NCI-H82 (cell line): ENCODE measurements around the gene FAM151B.
"Not testable (repeated sequence)": the region's sequence is repeated elsewhere in the genome, so short reads cannot be mapped to it uniquely, and the experiment has no call there.

ENCODE experiments used
- DNase-seq: peaks from one replicate; lab custom pipeline; 2025; lab: John Stamatoyannopoulos, UW

FAM151B gene

DNA sequence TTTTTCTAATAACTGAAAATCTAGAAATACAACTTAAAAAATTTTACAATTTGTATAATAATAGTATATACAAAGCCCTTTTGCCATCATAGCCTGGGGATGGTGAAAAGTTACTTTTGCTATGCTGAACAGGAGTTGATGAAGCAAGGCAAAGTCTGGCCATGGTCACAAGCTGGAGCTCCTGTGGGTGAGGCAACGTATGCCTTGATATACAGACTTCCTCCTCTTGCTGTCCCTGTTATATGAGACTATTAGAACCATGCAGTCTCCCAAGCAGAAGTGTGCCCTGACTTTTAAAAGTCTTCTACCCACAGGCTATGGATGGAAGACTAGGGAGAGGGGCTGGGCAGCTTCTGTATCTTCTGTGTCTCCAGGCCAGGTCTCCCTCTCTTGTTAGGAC lies 15.7 kb downstream of the FAM151B start:
- no peak for DNase-seq

DNA sequence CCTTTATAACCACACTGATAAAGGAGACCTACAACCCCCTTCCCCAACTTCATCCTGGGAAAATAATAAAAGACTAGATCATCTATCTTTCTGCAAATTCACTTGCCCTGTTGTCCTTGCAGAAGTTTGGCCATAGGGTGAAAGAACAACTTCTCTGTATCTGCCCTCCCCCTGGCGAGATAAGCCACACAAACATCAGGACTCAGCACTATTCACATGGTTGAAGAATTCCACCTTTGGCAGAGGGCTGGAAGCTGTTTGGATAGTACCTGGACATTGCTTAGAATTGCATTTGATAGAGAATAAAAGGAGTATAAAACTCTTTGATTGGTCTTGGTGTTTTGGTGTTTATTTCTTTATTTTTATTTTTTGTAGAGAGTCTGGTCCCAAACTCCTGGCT lies 16.9 kb downstream of the FAM151B start:
- no peak for DNase-seq

DNA sequence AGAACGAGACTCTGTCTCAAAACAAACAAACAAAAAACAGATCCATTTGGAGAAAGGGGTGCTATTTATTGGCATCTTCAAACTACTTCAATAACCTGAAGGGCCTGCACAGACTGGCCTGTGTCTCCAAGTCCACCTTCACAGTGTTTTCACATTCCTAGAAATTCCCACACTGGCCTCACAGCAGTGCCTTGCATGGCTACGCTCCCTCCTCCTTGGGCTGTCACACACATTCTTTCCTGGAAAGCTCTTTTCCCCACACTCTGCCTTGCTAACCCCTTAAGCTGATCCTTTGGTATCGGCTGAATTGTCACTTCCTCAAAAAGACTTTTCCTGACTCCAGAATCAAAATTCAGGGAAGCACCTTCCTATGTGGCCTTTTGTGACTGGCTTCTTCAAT lies 19.8 kb downstream of the FAM151B start:
- no peak for DNase-seq

DNA sequence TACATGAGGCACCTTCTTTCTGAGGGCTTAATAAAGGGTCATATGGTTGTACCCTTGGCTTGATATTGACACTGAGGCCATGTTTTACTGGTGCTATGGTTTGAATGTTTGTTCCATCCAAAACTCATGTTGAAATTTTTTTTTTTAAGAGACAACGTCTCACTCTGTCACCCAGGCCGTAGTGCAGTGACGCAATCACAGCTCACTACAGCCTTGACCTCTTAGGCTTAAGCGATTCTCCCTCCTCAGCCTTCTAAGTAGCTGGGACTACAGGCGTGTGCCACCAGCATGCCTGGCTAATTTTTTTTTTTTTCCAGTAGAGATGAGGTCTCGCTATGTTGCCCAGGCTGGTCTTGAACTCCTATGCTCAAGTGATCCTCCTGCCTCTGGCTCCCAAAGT lies 20.9 kb downstream of the FAM151B start:
- DNase-seq = no peak

DNA sequence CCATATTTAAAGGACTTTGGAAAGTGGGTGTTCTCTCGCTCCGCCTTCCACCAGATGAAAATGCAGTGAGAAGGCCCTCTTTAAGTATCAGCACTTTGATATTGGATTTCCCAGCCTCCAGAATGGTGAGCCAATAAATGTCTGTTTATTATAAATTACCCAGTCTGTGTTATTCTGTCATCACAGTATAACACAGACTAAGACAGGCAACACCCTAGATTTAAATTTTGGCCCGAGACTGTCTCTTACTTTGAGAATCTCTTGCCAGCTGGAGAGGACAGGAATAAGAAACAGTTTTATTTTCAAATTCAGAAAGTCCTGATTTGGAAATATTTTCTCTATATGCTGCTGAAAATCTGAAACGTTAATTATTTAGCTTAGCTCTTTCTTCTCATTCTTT lies 21.5 kb downstream of the FAM151B start:
- no peak for DNase-seq

DNA sequence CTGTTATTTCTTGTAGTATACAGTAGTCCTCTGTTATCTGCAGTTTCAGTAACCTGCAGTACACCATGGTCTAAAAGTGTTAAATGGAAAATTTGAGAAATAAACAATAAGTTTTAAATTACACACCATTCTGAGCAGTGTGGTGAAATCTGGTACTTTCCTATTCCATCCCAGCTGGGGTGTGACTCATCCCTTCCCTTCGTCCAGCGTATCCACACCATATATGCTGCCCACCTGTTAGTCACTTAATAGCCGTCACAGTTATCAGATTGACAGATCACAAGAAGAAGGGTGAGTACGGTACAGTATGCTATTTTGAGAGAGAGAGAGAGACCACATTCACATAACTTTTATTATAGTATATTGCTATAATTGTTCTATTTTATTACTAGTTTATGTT lies 28.9 kb downstream of the FAM151B start:
- no peak for DNase-seq

DNA sequence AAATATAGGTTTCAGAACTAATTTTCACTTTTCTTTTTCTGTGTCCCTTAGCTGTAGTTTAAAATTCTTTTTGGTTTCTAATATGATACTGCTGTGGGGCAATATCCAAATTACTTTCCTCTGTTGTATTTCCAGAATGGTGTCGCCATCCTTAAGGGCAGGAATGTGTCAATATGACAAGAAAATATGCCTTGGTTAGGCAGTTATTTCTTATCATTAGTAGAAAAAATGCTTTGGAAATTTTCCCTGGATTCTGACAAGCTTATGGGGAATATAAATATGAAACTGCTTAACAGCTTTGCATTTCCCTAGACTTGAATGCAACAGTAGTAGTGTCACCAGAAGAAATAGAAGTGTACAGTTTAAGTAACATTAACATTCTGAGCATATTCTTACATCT lies 52.8 kb downstream of the FAM151B start:
- no peak for DNase-seq

DNA sequence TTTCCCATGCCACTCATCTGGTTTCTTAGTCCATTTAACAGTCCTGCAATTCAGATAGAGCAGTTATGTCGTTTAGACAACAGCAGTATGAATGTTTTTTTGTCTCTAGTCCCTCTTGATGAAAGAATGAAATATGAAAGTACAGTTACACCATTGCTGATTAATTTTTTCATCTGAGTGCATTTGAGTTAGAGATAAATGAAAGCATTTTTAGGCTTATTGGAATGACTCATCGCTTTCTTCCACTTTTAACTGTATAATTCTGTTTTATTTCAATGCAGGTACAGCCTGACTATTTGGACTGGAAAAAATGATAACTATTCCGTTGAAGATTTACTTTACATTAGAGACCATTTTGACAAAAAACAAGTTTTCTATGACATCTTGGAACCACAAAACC lies 53.5 kb downstream of the FAM151B start:
- DNase-seq = no peak

DNA sequence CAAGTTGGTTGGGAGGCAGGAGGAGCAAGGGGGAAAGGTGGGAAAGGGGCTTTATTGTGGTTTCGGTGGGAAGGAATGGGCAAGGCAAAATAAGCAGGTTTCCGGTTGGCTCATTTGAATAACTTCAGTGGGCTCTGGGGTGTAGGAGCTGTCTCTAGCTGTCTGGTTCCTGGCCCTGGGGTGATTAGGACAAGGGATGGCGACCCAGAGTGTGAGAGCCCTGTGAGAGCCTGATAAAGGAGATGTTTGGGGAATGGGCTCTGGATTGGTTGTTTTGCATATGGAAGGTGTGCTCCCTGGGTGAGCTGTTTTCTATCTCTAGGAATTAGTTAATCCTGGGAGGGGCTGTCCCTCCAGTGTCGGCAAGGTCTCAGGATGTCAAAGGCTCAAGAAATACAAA lies 66.7 kb downstream of the FAM151B start:
- no peak for DNase-seq

DNA sequence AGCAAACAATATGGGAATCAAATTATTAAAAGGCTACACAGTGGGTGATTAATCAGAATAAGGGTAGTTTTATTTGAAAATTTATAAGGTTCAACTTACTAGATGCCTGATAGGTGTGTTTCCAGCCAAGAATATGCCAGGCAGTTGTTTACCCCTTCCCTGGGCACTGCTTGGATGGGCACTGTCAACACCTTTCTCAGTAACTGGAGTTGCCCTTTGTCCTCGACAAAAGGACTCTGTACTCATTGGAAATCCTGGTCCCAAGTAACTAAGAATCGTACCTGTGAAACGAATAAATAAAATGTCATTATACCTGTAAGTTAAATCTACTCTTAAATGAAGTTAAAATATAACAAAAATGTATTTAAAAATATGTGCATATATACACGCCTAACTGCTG lies 67.2 kb downstream of the FAM151B start:
- DNase-seq = no peak

DNA sequence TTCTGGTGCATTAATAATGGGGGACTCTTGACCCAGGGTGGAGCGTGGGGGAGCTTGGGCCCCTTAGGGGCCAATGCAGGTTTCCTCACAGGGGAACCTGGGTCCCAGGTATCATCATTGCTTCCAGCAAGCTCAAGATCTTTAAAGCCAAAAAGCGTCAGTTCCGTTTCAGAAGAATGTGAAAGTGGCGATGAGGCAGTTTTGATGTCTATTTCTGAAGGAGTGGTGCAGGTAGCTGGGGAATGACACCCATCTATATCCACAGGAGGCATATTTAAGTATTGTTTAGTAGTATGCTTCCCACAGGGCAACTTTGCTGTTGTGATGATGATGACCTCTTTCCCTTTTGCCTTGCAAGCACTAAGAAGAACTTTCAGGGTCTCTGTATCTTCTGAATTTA lies 71.3 kb downstream of the FAM151B start:
- DNase-seq = no peak

DNA sequence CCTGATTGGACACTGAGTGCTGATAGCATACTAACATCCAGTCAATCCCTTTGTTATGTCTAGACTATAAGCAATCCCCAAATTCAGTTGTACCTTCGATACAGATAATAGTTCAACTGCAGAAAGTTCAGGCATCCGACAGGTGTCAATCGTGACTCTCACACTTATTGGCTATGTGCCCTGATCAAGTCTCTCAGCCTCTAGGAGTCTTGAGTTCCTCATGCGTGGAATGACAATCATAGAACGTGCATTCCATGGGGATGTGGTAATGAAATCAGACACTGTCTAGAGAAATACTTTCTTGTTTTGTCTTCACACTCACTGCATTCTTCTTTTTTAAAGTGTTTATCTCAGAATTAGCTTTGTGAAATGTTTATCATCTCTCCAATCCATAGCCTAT lies 77.4 kb downstream of the FAM151B start:
- no peak for DNase-seq

DNA sequence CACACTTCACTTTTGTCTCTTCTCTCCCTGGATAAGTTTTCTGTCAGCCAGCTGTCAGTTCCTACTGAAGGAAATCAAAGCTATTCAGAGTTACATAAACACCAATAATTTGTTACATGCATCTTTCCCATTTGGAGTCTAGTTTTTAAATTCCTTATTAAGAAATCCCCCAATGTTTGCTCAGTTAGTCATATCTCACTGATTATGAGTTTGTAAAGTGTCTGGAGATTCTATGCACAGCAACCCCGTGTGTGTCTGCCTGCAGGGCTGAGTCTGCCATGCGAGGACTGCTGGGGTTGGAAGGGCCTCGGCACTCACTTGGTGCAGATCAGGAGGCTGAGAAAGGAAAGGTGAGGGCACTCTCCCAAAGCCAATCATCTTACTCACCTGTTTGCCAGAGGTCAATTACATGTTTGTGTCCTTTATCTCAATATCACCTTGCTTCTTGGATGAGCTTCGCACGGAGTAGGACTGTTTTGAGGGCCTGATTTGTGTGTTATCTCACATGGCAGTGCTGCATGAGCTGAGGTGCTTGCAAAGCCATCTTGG lies 78.9 kb downstream of the FAM151B start:
- no peak for DNase-seq

DNA sequence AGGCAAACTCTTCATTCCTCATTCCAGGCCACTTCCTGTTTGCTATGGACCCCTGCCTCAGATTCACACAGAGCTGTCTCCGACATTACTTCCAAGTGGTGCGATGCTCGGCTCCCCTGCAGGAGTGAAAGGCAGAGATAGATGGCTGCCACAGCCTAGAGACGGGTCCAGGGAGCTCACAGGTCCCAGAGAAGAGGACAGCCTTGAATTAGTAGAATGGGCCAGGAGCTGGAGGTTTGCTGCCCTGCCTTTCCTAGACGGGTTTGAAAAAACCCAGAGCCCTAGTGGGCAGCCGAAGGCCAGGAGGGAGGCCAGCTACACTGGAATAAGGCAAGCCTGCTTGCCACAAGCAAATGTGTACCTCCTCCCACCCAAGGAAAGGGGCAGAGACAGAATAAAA lies 80.4 kb downstream of the FAM151B start:
- no peak for DNase-seq

DNA sequence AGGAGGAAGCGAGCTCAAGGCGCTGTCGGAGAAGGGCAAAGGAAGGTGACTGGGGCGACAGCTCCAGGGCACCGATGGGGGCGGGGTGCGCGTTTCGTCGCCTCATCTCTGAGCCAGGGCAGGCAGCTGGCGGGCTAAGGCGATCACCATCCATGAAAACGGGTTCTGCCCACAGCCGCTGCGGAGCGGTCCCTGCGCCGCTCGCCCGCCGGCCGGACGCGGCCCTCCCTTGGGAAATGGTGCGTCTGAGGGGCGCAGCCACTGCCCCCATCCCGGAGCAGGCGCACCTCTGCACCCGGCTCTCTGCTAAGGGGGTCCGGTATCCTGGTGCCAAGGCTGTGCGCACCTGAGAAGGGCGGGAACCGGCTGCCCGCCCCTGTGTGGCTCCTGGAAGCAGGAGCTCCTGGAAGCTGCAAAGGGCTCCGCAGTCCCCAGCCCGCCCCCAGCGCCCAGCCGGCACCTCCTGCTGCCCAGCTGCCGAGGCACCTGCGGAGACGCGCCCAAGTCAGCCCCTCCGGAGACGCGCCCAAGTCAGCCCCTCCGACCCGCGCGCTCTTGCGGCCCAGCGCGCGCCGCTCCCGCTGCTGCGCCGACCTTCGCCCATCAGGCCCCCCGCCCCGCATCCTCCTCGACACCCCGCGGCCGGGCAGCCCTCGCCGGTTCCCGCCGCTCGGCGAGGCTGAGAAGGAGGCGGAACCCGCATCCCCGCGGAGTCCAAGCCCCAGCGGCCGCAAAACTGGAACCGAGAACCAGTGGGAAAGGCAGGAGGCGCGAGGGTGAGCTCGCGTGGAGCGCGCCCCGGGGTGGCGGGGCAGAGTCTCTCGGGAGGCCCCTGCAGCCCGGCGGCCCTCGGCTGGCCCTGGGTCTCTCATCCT lies 81.4 kb downstream of the FAM151B start:
- DNase-seq = no peak

DNA sequence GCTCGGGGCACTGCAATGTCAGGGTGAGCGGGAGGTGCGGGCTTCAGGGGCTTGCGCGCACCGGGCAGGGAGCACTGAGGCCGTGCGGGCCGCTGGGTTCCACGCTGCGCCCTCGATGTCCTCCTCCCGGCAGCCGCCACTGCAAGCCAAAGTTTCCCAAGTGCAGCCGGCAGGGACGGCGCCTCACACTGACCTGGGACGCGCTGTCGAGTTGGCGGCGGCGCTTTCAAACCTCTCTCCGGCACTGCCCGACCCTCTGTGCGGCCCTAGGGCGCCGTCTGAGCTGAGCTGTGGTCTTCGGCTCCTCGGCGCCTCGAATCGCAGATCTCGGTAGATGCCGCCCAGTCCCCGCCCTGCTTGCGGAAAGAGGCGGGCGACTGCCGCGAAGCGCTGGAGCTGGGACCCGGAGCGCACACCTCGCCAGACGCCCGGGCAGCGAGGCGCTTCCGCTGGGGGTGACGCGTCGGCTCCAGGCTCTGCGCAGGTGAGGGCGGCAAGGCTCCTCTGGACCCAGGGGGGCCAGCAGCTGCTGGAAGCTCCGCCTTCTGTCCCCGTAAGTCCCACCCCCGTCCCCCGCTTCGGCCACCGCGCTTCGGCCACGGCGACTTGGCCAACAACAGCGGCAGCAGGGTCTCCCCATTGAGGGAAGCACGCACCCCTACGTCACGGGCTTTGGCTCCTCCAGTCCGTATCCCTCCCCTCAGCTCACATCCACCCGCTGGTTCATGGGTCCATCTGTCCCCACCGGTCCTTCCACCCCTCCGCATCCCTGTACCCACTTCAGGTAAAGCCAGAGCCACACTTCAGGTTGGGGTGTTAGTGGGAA lies 82.3 kb downstream of the FAM151B start, which contains the start of gene ANKRD34B:
ANKRD34B (minus strand) TSS at position 320 of the 826 bp plus-strand sequence. CDS start 10,261 bp downstream, outside the sequence.
- DNase-seq = peak; percentile 22

DNA sequence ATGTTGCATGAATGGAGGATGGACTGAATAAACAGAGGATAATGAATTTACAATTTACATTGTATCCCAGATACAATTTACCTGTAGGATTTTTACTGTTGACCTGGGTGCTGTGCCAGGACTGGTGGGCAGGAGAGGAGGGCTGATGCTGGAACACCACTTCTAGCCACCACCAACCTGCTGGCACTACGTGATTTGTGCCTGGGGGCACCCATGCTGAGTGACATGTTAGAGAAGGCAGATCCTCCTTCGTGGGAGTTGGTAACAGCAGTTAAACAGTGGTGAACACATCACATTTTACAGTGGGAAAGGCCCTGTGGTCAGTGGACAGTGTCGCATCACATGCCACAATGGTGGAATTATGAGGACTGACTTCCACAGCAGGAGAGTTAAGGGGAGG lies 85.2 kb downstream of the FAM151B start:
- no peak for DNase-seq

DNA sequence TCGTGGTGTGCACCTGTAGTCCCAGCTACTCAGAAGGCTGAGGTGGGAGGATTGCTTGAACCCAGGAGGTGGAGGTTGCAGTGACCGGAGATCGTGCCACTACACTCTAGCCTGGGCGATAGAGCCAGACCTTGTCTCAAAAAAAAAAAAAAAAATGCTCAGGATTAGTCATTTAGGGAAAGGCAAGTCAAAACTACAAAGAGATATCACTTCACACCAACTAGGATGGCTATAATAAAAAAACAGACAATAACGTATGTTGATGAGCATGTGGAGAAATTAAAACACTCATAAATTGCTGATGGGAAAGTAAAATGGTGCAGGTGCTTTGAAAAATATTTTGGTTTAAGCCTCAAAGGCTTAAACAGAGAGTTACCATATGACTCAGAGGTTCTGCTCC lies 88.5 kb downstream of the FAM151B start:
- DNase-seq = no peak

DNA sequence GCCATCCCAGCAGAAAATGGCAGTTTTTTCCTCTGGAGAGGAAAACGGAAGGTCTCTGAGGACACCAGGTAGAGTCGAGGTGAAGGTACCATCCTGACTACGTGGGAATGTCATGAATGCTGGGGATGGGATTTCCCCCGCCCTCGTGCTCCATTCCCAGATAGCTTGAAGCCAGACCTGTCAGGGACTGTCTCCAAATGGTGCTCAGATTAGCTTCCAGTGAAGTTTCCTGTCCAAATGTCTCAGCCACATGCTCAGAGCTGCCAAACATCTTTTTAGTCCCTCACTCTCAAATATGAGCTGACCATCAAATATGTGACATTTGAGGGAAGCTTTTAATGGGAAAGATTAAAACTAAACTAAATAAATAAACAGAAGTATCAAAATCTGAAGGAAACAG lies 89.8 kb downstream of the FAM151B start:
- no peak for DNase-seq

DNA sequence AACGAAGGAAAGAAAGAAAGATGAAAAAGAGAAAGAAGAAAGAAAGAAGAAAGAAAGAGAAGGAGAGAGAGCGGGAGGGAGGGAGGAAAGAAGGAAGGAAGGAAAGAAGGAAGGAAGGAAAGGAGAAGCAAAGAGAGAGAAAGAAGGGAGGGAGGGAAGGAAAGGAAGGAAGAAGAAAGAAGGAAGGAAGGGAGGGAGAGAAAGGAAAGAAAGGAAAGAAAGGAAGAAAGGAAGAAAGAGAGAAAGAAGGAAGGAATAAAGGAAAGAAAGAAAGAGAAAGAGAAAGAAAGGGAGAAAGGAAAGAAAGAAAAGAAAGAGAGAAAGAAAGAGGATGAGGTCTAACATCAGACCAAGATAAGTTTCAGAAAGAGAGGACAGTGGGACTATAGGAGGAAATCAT lies 91.2 kb downstream of the FAM151B start:
- DNase-seq = no peak

DNA sequence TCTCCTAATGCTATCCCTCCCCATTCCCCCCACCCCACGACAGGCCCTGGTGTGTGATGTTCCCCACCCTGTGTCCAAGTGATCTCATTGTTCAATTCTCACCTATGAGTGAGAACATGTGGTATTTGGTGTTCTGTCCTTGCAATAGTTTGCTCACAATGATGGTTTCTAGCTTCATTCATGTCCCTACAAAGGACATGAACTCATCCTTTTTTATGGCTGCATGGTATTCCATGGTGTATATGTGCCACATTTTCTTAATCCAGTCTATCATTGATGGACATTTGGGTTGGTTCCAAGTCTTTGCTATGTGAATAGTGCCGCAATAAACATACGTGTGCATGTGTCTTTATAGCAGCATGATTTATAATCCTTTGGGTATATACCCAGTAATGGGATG lies 92.4 kb downstream of the FAM151B start:
- not testable (repeated sequence) for DNase-seq

DNA sequence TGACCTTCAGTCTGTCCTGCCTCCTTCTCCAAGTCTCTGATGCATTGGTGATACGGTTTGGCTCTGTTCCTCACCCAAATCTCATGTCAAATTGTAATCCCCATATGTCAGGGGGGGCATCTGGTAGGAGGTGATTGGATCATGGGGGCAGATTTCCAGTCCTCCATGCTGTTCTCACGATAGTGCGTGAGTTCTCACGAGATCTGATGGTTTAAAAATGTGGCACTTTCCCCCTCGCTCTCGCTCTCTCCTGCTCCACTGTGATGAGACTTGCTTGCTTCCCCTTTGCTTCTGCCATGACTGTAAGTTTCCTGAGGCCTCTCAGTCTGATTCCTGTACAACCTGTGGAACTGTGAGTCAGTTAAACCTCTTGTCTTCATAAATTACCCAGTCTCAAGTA lies 96.9 kb downstream of the FAM151B start:
- DNase-seq = no peak
